Measurements from ENCODE around the gene SLC28A1. TPM values are rescaled to one million over a fixed set of nuclear protein-coding genes. Genes with fewer than 3 reads are reported as not detected.
"Not testable (repeated sequence)": the region's sequence is repeated elsewhere in the genome, so short reads cannot be mapped to it uniquely, and the experiment has no call there.

SLC28A1 gene
- total and polyA plus RNA-seq, 9 donors, result 0.02 to 0.92 (median 0.18) TPM; not detected in 3

DNA sequence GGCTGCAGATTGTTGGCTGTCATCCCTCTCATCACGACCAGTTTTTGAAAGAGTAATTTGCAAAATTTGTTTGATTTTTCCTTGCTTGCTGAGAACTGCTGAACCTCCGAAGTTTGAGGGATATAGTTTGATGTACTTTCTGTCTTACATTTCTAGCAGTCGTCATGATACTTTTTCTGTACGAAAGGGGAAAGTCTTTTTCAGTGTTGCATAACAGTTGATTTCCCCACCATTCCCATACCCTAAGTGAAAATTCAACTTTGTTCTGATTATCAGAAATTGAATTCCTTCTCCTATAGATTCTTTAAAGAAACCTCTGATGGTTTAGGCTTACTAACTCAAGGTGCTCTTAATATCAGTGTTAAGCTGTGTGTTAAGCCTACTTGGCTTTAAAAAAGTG is 98.8 kb downstream of the SLC28A1 start:
- no peak for DNase-seq
- no peaks in the 10 kb centered on the region for H3K27me3 ChIP-seq
- WGBS, 3 donors, result 32 to 39% (median 32%) methylated on average over 4 of the region's 4 CpGs
- TF ChIP-seq CTCF (IDR thresholded peaks at IDR 0.05), result no peak
- TF ChIP-seq EP300 (IDR thresholded peaks at IDR 0.05), result no peak
- TF ChIP-seq POLR2A (IDR thresholded peaks at IDR 0.05), result no peak
- H3K4me3 ChIP-seq, result peak overlapping the region; percentile 79
- no peak overlapping the region for H3K27ac ChIP-seq
- H3K4me1 ChIP-seq (ENCODE audit: insufficient read depth), result peaks cover 7% of the 10 kb centered on the region
- H3K9me3 ChIP-seq, result no peaks in the 10 kb centered on the region
- no peaks in the 10 kb centered on the region for H3K36me3 ChIP-seq
- intact Hi-C loops (cut with DNase I), result no loop called here

DNA sequence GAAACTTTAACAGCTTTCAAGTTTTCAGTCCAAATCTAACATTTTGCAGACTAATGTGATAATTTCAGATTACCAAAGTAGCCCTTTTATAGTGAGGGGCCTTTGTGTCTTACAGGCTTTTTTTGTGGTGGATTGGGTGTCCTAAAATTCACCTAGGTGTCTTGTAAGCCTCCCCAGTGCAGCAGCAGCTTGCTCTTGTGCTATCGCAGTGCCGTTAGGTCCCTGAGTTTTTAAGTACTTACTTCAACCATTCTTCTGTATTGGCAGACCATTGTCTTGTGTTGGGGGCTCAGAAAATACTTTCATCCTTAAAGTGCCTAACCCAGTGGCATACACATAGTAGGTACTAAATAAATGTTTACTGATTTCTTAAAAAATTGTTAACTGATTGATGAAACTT is 99.2 kb downstream of the SLC28A1 start:
- Histone ChIP-seq H3K9me3 (no peaks in the 10 kb centered on the region), H3K36me3 (no peaks in the 10 kb centered on the region), H3K4me1 (ENCODE audit: insufficient read depth) (peaks cover 7% of the 10 kb centered on the region), H3K27ac (no peak overlapping the region), H3K27me3 (no peaks in the 10 kb centered on the region), H3K4me3 (no peak overlapping the region)
- DNase-seq, result no peak
- TF ChIP-seq CTCF (IDR thresholded peaks at IDR 0.05) (no peak), POLR2A (IDR thresholded peaks at IDR 0.05) (no peak), EP300 (IDR thresholded peaks at IDR 0.05) (no peak)
- intact Hi-C loops (cut with DNase I), result no loop called here
- 76 to 92% (median 87%) methylated on average over 2 of the region's 2 CpGs for WGBS, 3 donors

DNA sequence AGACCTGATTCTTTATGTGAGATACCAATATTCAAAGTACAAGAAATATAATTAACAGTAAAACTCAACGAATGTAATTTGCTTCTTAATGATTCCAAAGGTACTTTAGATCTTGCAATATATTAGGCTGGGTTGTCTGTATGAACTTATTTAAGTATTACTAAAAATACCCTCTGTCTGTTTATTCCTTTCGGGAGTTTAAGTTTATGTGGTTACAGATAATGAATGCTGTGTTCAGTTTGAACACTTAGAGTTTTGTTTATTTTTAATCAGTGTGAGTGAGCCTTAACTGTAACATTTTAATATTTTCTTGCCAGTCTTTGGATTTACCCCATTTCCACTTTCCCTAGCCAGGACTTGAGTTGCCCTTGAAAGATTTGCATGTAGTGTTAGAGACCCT is 100.7 kb downstream of the SLC28A1 start:
- Histone ChIP-seq H3K4me1 (ENCODE audit: insufficient read depth) (peaks cover 6% of the 10 kb centered on the region), H3K27me3 (no peaks in the 10 kb centered on the region), H3K36me3 (no peaks in the 10 kb centered on the region), H3K27ac (no peak overlapping the region), H3K4me3 (no peak overlapping the region), H3K9me3 (no peaks in the 10 kb centered on the region)
- TF ChIP-seq CTCF (IDR thresholded peaks at IDR 0.05), result no peak
- no peak for TF ChIP-seq EP300 (IDR thresholded peaks at IDR 0.05)
- TF ChIP-seq POLR2A (IDR thresholded peaks at IDR 0.05), result no peak
- DNase-seq, result no peak
- 28 to 49% (median 48%) methylated on average over 2 of the region's 2 CpGs for WGBS, 3 donors
- intact Hi-C loops (cut with DNase I), result no loop called here

GRCh38 chr15:84987351-84987750 is 102.9 kb downstream of the SLC28A1 start:
- H3K4me1 ChIP-seq (ENCODE audit: insufficient read depth); H3K4me3 ChIP-seq; DNase-seq; H3K27ac ChIP-seq; H3K36me3 ChIP-seq; H3K27me3 ChIP-seq; intact Hi-C loops (cut with DNase I); H3K9me3 ChIP-seq: not testable (repeated sequence)
- 97 to 99% (median 97%) methylated on average over 9 of the region's 9 CpGs for WGBS, 3 donors

GRCh38 chr15:84987949-84988624 is 103.6 kb downstream of the SLC28A1 start:
- intact Hi-C loops (cut with DNase I), result no loop called here
- Histone ChIP-seq H3K9me3 (no peaks in the 10 kb centered on the region), H3K4me1 (ENCODE audit: insufficient read depth) (peaks cover 8% of the 10 kb centered on the region), H3K27me3 (no peaks in the 10 kb centered on the region), H3K4me3 (no peak overlapping the region), H3K36me3 (no peaks in the 10 kb centered on the region), H3K27ac (no peak overlapping the region)
- no peak for TF ChIP-seq CTCF (IDR thresholded peaks at IDR 0.05)
- no peak for TF ChIP-seq EP300 (IDR thresholded peaks at IDR 0.05)
- TF ChIP-seq POLR2A (IDR thresholded peaks at IDR 0.05), result no peak
- WGBS, 3 donors, result 90 to 98% (median 97%) methylated on average over 3 of the region's 3 CpGs
- no peak for DNase-seq

All from ovary (tissue), 9 donors.